ENCODE measurements around the gene GLUL.
"Not testable (repeated sequence)": the region's sequence is repeated elsewhere in the genome, so short reads cannot be mapped to it uniquely, and the experiment has no call there.

Gene GLUL

GRCh38 chr1:182392050-182393028, 749 bp upstream of the GLUL start:
- DNase-seq, result no peak

- DNase-seq, result no peak
These were observed 595 bp downstream of the GLUL start for GRCh38 chr1:182391028-182391361.

GRCh38 chr1:182389619-182390047, 2.0 kb downstream of the GLUL start:
- peak; percentile 16 for DNase-seq

GRCh38 chr1:182388392-182389134, 3.0 kb downstream of the GLUL start:
- no peak for DNase-seq

- DNase-seq, result no peak
These were observed 4.0 kb downstream of the GLUL start for GRCh38 chr1:182387566-182387965.

- no peak for DNase-seq
These were observed 4.6 kb downstream of the GLUL start for GRCh38 chr1:182386980-182387379.

GRCh38 chr1:182385885-182386853, 5.4 kb downstream of the GLUL start:
- no peak for DNase-seq

- DNase-seq, result no peak
These were observed 7.1 kb downstream of the GLUL start for GRCh38 chr1:182384387-182384960.

GRCh38 chr1:182383934-182384333, 7.7 kb downstream of the GLUL start:
- no peak for DNase-seq

- DNase-seq, result no peak
These were observed 8.4 kb downstream of the GLUL start for GRCh38 chr1:182383037-182383661.

- no peak for DNase-seq
These were observed 9.4 kb downstream of the GLUL start for GRCh38 chr1:182381962-182382819.

- no peak for DNase-seq
These were observed 11.4 kb downstream of the GLUL start for GRCh38 chr1:182380199-182380598.

- not testable (repeated sequence) for DNase-seq
These were observed 11.8 kb downstream of the GLUL start for GRCh38 chr1:182379781-182380180.

GRCh38 chr1:182376936-182377574, 14.5 kb downstream of the GLUL start:
- no peak for DNase-seq

- no peak for DNase-seq
These were observed 17.3 kb downstream of the GLUL start for GRCh38 chr1:182374101-182374834.

- DNase-seq, result no peak
These were observed 21.1 kb downstream of the GLUL start for GRCh38 chr1:182370532-182370931.

GRCh38 chr1:182368903-182369302, 22.7 kb downstream of the GLUL start:
- no peak for DNase-seq

- no peak for DNase-seq
These were observed 23.2 kb downstream of the GLUL start for GRCh38 chr1:182368358-182368757.

GRCh38 chr1:182367926-182368325, 23.7 kb downstream of the GLUL start:
- no peak for DNase-seq

GRCh38 chr1:182366596-182366995, 25.0 kb downstream of the GLUL start:
- DNase-seq, result no peak
